Hematopoietic multipotent progenitor cell treated with erythropoietin and hydrocortisone succinate and interleukin-3 and kit ligand, for 17 days (in vitro differentiated cells): Measurements from ENCODE around the gene ALPP.
"Not testable (repeated sequence)": the region's sequence is repeated elsewhere in the genome, so short reads cannot be mapped to it uniquely, and the experiment has no call there.

ENCODE experiments used
- DNase-seq: peaks from one replicate; pipeline ENCODE4 v3.0.0-alpha.2; 2015; ENCODE audit warnings: low spot score

ALPP gene

DNA sequence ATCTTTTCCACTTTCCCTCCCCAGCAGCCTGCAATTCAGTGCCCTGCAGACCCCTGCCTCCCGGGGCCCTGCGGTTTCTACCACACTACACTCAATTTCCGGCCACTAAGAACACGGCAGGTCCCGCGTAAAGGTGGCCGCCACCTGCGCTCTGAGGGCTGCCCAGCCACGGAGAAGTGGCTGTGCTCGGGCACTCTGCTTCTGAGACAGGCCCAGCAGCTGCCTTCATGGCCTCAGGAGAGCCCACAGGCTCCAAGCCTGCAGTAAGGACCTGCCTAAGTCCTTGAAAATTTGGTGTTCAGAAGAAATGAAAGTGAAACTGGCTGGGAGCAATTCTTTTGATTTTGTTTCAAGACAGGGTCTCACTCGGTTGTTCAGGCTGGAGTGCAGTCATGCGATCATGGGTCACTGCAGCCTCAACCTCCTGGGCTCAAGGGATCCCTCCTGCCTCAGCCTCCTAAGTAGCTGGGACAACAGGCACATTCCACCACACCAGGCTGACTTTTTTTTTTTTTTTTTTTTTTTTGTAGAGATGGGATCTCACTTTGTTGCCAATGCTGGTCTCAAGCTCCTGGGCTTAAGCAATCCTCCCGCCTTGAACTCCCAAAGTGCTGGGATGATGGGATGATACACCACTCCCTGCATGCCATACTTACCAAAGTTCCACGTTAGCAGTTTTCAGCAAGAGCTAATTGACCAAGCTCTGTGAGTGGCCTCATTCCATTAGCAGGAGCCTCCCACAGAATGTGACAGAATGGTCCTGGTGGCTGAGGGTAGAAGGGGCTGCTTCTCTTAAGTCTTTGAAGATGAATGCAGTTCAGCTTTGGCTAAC, 14.6 kb upstream of the ALPP start:
- DNase-seq: no peak

- DNase-seq: not testable (repeated sequence)
Observed at GRCh38 chr2:232364806-232365594, 13.6 kb upstream of the ALPP start.

GRCh38 chr2:232365621-232366321, 12.8 kb upstream of the ALPP start:
- DNase-seq: no peak

DNA sequence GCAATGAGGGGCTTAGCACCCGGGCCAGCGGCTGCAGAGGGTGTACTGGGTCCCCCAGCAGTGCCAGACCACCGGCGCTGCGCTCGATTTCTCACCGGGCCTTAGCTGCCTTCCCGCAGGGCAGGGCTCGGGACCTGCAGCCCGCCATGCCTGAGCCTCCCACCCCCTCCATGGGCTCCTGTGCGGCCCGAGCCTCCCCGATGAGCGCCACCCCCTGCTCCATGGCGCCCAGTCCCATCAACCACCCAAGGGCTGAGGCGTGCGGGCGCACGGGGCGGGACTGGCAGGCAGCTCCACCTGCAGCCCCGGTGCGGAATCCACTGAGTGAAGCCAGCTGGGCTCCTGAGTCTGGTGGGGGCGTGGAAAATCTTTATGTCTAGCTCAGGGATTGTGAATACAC, 12.1 kb upstream of the ALPP start:
- not testable (repeated sequence) for DNase-seq

- no peak for DNase-seq
Observed at GRCh38 chr2:232367016-232367415, 11.5 kb upstream of the ALPP start.

DNA sequence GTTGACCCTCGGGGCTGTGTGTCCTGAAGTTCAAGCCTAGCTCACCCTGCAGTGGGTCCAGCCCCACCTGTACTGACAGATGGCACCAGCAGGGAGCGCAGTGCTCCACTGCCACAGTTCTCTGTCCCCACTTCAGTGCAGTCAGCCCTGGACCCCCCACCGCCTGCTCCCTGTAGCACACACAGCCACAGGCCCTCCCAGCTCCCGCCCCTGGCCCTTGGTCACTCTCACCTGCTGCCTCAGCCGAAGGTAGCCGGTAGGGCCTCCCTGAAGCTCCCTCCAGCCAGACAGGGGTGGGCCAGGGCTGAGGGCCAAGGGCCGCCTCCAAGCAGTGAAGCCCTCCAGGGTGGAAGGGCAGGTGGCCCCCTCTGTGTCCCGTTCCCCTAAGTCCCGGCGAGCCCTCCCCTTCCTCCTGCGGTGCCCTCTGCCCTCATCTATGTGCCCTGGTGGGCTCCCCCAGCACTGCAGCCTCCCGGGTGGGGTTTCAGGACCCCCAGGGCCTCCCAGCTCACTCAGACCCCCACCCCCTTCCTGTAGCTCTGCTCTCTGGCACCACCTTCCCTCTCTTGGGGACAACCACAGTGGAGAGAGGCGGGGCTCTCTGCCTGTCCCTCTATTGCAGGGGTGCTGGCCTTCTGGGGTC, 10.8 kb upstream of the ALPP start:
- DNase-seq: no peak

- DNase-seq: no peak
Observed at GRCh38 chr2:232368311-232368731, 10.2 kb upstream of the ALPP start.

DNA sequence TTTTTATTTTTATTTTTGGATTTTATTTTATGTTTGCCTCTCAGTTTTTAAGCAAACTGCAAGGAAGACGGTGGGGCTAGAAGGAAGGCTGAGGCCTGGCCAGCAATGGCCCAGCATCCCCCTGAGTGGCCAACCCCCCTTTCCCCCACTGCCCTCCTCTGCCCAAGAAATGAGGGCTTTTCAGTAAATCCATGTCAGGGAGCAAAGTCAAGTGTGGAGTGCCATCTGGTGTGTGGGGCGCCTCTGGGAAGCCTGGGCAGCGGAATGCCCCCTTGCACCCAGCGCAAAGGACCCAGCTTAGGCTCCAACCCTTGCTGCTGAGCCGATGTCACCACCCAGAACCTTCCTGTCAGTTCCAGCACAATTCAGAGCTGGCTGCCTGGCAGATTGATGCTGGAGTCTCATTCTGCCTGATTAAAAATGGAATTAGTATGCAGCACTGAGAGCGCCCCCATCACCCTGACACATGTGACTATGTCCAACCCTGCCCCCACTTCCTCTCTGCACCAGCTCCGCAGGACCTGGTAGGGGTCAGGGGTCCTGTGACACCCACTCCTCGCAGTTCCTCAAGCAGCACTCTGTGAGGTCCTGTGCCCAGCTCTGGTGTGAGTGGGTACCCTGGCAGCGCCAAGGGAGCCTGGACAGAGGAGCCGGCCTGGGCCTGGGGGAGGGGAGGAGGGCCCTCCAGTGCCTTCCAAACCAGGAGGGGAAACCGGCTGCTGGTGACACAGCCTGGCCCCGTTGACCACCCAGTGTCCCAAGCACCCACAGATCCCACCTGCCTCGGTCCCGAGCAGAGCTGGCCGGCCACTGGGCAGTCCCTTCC, 9.2 kb upstream of the ALPP start:
- no peak for DNase-seq

- not testable (repeated sequence) for DNase-seq
Observed at GRCh38 chr2:232370007-232370406, 8.5 kb upstream of the ALPP start.

DNA sequence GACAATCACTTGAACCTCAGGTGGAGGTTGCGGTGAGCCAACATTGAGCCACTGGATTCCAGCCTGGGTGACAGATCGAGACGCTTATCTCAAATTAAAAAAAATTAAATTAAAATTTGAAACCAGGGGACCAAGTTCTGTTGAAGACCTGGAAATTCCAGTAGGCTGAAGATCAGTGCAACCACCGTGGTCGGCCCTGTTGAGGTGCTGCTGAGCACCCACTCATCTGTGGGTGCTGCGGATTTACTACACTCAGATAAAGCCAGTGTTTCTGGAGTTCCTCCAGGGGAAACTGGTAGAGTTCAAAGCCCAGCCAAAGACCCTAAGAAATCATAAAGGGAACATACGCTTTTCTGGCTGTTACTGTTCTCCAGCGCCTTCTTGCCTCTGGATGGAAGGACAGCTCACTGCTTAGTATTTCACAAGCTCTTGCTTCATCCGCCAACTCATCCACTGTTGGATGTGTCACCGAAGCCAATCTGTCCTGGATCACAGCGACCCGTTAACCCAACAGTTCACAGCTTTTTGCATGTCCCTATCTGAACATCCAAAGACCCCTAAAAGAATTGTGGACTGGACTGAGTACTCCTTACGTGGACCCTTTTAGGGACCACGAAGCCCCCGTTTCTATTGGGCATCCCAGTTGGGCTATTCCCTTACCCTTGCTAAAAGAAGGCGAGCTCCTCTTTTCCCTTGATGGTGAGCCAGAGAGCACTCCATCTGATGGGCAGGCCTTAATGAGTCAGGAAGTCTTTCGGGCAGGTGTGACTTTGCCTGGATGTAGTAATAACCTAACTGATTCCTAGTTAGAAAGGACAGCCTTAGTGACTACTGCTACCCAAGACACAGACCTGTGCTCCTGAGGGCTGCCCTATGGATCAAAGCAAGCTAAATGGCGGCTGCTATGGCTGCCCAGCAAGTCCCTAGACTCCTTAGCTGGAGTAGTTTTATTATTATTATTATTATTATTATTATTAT, 6.0 kb upstream of the ALPP start:
- no peak for DNase-seq

DNA sequence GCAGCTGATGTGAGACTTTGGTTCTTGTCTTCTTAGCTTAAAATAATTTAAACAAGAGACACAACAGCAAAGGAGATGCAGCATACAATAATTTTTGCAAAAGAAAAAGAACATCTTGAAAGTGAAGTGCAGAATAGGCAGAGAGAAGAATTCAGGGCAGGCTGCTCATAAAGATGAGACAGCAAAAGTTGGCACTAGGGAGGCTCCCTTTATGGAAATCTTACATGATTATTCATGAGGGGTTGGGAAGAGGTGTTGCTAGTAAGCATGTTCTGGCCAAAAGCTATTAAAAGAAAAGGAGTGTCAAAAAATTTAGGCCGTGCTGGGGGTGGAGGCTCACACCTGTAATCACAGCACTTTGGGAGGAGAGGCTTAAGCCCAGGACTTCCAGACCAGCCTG, 4.2 kb upstream of the ALPP start:
- DNase-seq: no peak

GRCh38 chr2:232375164-232375563, 3.4 kb upstream of the ALPP start:
- DNase-seq: no peak

DNA sequence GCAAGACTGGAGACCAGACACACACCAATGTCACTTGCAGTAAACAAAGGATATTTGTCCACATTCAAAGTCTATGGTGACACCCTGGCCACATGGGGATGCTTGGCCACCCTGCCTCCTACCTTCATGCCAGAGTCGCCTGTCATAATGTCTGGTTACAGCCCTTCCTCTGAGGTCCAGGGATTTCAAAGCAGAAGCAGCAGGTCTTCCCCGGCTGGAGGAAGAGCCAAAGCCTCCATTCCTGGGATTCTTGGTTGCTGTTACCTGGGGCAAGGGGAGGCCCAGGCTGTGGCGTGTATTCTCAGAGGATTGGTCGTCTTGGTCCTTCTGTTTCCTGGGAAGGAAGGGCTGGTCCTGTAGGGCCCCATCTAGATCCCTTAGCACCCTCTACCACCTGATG, 2.3 kb upstream of the ALPP start:
- no peak for DNase-seq

DNA sequence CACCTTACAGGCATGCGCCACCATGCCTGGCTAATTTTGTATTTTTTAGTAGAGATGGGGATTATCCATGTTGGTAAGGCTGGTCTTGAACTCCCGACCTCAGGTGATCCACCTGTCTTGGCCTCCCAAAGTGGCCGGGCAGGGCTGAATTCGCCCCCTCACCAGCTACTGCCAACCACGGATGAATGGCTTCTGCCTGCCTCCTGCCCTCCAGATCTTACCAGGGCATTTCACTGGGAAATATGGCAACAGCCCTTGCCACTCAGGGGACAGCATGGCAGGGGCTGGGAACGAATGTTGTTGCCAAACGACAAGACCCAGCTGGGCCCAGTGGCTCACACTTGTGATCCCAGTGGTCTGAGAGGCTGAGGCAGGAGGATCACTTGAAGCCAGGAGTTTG, 1.8 kb upstream of the ALPP start:
- no peak for DNase-seq

- no peak for DNase-seq
Observed at GRCh38 chr2:232377319-232377718, 1.2 kb upstream of the ALPP start.

GRCh38 chr2:232377841-232378734, 463 bp upstream of the ALPP start:
- DNase-seq: no peak

DNA sequence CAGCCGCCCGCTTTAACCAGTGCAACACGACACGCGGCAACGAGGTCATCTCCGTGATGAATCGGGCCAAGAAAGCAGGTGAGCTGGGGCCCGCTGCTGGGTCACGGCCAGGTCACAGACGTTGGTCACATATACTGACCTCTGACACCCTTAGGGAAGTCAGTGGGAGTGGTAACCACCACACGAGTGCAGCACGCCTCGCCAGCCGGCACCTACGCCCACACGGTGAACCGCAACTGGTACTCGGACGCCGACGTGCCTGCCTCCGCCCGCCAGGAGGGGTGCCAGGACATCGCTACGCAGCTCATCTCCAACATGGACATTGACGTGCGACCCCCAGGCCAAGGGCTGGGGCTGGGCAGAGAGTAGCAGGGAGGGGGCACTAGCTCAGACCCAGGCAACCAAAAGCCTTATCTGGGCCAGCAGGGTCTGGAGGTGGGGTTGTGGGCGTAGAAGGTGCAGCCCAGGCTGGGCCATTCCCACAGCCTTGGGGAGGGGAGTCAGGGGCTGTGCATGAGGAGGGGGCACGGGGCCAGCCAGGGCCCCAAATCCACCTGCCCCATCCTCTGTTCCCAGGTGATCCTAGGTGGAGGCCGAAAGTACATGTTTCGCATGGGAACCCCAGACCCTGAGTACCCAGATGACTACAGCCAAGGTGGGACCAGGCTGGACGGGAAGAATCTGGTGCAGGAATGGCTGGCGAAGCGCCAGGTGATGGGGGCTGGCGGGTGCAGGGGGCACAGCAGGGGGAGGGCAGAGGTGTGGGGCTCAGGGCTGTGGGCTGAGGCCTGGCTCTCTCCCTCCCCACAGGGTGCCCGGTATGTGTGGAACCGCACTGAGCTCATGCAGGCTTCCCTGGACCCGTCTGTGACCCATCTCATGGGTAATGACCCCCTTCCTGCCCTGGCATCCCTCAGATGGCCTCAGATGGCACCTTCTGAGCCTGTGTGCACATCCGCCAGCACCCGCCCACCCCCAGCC, 1.3 kb downstream of the ALPP start:
- not testable (repeated sequence) for DNase-seq
